K562 (cell line): ENCODE measurements around the gene ZNF438. TPM values are rescaled to one million over a fixed set of nuclear protein-coding genes. Genes with fewer than 3 reads are reported as not detected.

Experiments
- ATF1 ChIP-seq, 2 experiments: fragments of 450-650 bp in 1 of 2; IDR thresholded peaks; 2 replicates each; pipeline ENCODE4 v1.6.1; 2016; ENCODE audit warnings: missing compliant biosample characterization in 1 of 2, missing genetic modification characterization in 1 of 2
- CHD7 ChIP-seq: fragments of 200-600 bp; sonication (generic); IDR thresholded peaks from one replicate; pipeline ENCODE4 v1.6.1; 2012; ENCODE audit warnings: mild to moderate bottlenecking, low read depth, low read length, inconsistent platforms
- NBN ChIP-seq: fragments of 450-650 bp; IDR thresholded peaks from 2 replicates; pipeline ENCODE4 v1.6.1; 2016; ENCODE audit warnings: low read depth, mild to moderate bottlenecking
- ZNF165 ChIP-seq: fragments of 250-450 bp; sonication (Bioruptor Pico); IDR thresholded peaks from 2 replicates; pipeline ENCODE4 v1.4.0; 2020; ENCODE audit warnings: borderline replicate concordance
- polyA plus RNA-seq, 8 experiments: library from polyadenylated mRNA; depleted of rRNA in 4 of 8; stranded (reverse) in 5 of 8; unstranded in 3 of 8; fragments of >200 nt; fragmentation: Nextera tagmentation in 2 of 8; fragmentation: Illumina TruSeq in 1 of 8; extraction: Ambion mirVana in 2 of 8; extraction: Trizol in 1 of 8; gene quantifications; 2 replicates each; pipeline versions ENCODE4 v1.2.1 to v1.2.3, GENCODE V29; 2011 to 2014; ENCODE audit warnings: inconsistent platforms in 1 of 8, missing spikeins in 1 of 8
- total RNA-seq, 7 experiments: library from RNA; depleted of rRNA in 6 of 7; stranded (reverse); fragments of >200 nt in 6 of 7; fragmentation: Illumina TruSeq in 2 of 7; extraction: Trizol in 2 of 7; gene quantifications; 2 replicates each; pipeline versions ENCODE4 v1.2.1 to v1.2.3, GENCODE V29; 2011 to 2021; ENCODE audit warnings: low replicate concordance in 1 of 7

Gene ZNF438
- total and polyA plus RNA-seq, 9 of the 15 experiments (the other 6 are each of a cell fraction or from before 2014, with no cell fraction given): 0.45 to 1.5 (median 0.91) TPM

- TF ChIP-seq CHD7 (no peak), ZNF165 (no peak), NBN (no peak), ATF1 (CRISPR knock-in tag; IDR thresholded peaks at IDR 0.05) (no peak), ATF1 (tag; IDR thresholded peaks at IDR 0.05) (no peak)
- TF ChIP-seq, all 486 proteins: peak for 0
Observed at GRCh38 chr10:31011017-31011664, 20.5 kb downstream of the ZNF438 start (continued).
